Mucosa of descending colon (tissue), 3 donors: ENCODE results near the gene TAF6L. TPM values are rescaled to one million over a fixed set of nuclear protein-coding genes. Genes with fewer than 3 reads are reported as not detected.
A peak's percentile ranks its signal among the peaks of the same experiment; 100 is the strongest.
"Not testable (repeated sequence)": the region's sequence is repeated elsewhere in the genome, so short reads cannot be mapped to it uniquely, and the experiment has no call there.

ENCODE experiments used
- ATAC-seq: fragments of 200-7000 bp; cut with Tn5 transposase; one replicate; pipeline ENCODE4 v1.9.1; 2020; ENCODE audit warnings: mild to moderate bottlenecking, moderate library complexity
- DNase-seq, 3 donors: peaks; one replicate each; pipeline ENCODE4 v3.0.0-alpha.2; 2020
- H3K36me3 ChIP-seq: fragments of 200-600 bp; one replicate; pipeline ENCODE4 v1.8.0; 2021; ENCODE audit warnings: low read depth, mild to moderate bottlenecking
- H3K4me1 ChIP-seq: fragments of 200-600 bp; one replicate; pipeline ENCODE4 v1.8.0; 2021; ENCODE audit warnings: low read depth, mild to moderate bottlenecking
- H3K4me3 ChIP-seq: fragments of 200-600 bp; one replicate; pipeline ENCODE4 v1.8.0; 2021; ENCODE audit warnings: mild to moderate bottlenecking
- H3K9me3 ChIP-seq: fragments of 200-600 bp; one replicate; pipeline ENCODE4 v1.8.0; 2021; ENCODE audit warnings: mild to moderate bottlenecking
- CTCF ChIP-seq: fragments of 200-600 bp; IDR thresholded peaks from one replicate; pipeline ENCODE4 v1.8.0; 2022; ENCODE audit warnings: antibody characterized with exemption, mild to moderate bottlenecking
- intact Hi-C, 2 donors: fragments of 100-400 bp; cut with DNase I in 1 of 2; cut with micrococcal nuclease in 1 of 2; formaldehyde crosslinking; loops; one replicate each; pipeline versions ENCODE4 v1.11.0 to v1.11.1; 2022; cut with DNase I, micrococcal nuclease
- total RNA-seq, 3 donors: library from RNA; stranded (reverse); fragmentation: NEBNext Ultra II Directional in 2 of 3; extraction: Animal tissue kit (Norgen Biotek cat#: 25700) in 2 of 3; gene quantifications; one replicate each; pipeline versions ENCODE4 v1.2.1 to v1.2.4, GENCODE V29; 2021 to 2023
- donor health status: DM: no; HTN: no; CAD: no; lungs with moderate emphysema.
- donor health status: DM: no; HTN: no; CAD: no.
- donor health status: DM: no; HTN: yes; CAD: no.

Gene TAF6L
- total RNA-seq, 3 donors from 2014 or later, result 17.0 to 23.5 (median 17.1) TPM

- Histone ChIP-seq H3K4me3 (peak overlapping the region; percentile 90), H3K36me3 (peaks cover 8% of the 10 kb centered on the region), H3K9me3 (no peaks in the 10 kb centered on the region), H3K4me1 (peaks cover 35% of the 10 kb centered on the region)
- TF ChIP-seq CTCF, result no peak
- DNase-seq, result no peak
- peak; percentile 31 for ATAC-seq
- intact Hi-C loops, result no loop called here
These were observed 44.4 kb upstream of the TAF6L start for GRCh38 chr11:62726915-62727164.

- peak; percentile 84 for ATAC-seq
- intact Hi-C loops, result no loop called here
- TF ChIP-seq CTCF, result no peak
- H3K9me3 ChIP-seq, result no peaks in the 10 kb centered on the region
- H3K4me3 ChIP-seq, result peak within 1 kb of the TSS; percentile 90
- H3K36me3 ChIP-seq, result peaks cover 3% of the 10 kb centered on the region
- H3K4me1 ChIP-seq, result peaks cover 35% of the 10 kb centered on the region
- DNase-seq, result peak; percentile 97 to 99 (median 99)
These were observed 43.9 kb upstream of the TAF6L start, which contains the start of gene HNRNPUL2 for GRCh38 chr11:62727165-62727871. TSS of gene HNRNPUL2 (minus strand) at chr11:62727457. CDS start at chr11:62727156, 301 bp downstream.

GRCh38 chr11:62727872-62728170 lies 43.4 kb upstream of the TAF6L start:
- TF ChIP-seq CTCF, result no peak
- H3K9me3 ChIP-seq, result no peaks in the 10 kb centered on the region
- DNase-seq (peak in 2 of 3 donors; percentile 84 to 90), ATAC-seq (peak; percentile 74)
- H3K4me3 ChIP-seq, result peak overlapping the region; percentile 90
- peaks cover 35% of the 10 kb centered on the region for H3K4me1 ChIP-seq
- no peaks in the 10 kb centered on the region for H3K36me3 ChIP-seq
- intact Hi-C loops, result no loop called here

- Histone ChIP-seq H3K4me1 (peaks cover 35% of the 10 kb centered on the region), H3K4me3 (peak within 1 kb of the TSS; percentile 90), H3K9me3 (no peaks in the 10 kb centered on the region), H3K36me3 (no peaks in the 10 kb centered on the region)
- ATAC-seq (peak; percentile 67), DNase-seq (peak; percentile 89 to 94 (median 92))
- TF ChIP-seq CTCF, result no peak
- intact Hi-C loops, result no loop called here
These were observed 42.8 kb upstream of the TAF6L start, which contains the start of gene TTC9C for GRCh38 chr11:62728171-62728988. TSS of gene TTC9C (plus strand) at chr11:62728486. CDS start at chr11:62728849, 363 bp downstream.

- peaks cover 23% of the 10 kb centered on the region for H3K4me1 ChIP-seq
- intact Hi-C loops, H3K4me3 ChIP-seq, DNase-seq, H3K36me3 ChIP-seq, ATAC-seq, H3K9me3 ChIP-seq: not testable (repeated sequence)
These were observed 41.1 kb upstream of the TAF6L start for GRCh38 chr11:62730076-62730475.

- Histone ChIP-seq H3K4me1 (peaks cover 18% of the 10 kb centered on the region), H3K36me3 (peaks cover 4% of the 10 kb centered on the region), H3K9me3 (no peaks in the 10 kb centered on the region), H3K4me3 (no peak overlapping the region)
- ATAC-seq, result no peak
- DNase-seq, result no peak
- TF ChIP-seq CTCF, result no peak
- intact Hi-C loops, result no loop called here
These were observed 38.4 kb upstream of the TAF6L start for GRCh38 chr11:62732830-62733229.
